GM12878 (cell line): Measurements from ENCODE around the gene ZFP64. TPM values are rescaled to one million over a fixed set of nuclear protein-coding genes. Genes with fewer than 3 reads are reported as not detected.

Experiments
- CREB1 ChIP-seq: IDR thresholded peaks from 2 replicates; pipeline ENCODE4 v1.6.1; 2012; ENCODE audit warnings: low read depth, mild to moderate bottlenecking, inconsistent platforms
- CUX1 ChIP-seq: IDR thresholded peaks from 2 replicates; pipeline ENCODE4 v1.6.1; 2012; ENCODE audit warnings: improper control_type of control experiment, low read depth, low read length; ENCODE audit not compliant: insufficient replicate concordance
- ESRRA ChIP-seq: IDR thresholded peaks from 2 replicates; pipeline ENCODE4 v1.6.1; 2012; ENCODE audit warnings: mild to moderate bottlenecking, low read length, improper control_type of control experiment
- MLLT1 ChIP-seq: fragments of 450-650 bp; IDR thresholded peaks from 2 replicates; pipeline ENCODE4 v1.6.1; 2016; ENCODE audit warnings: mild to moderate bottlenecking
- MTA3 ChIP-seq: IDR thresholded peaks from 2 replicates; pipeline ENCODE4 v1.6.1; 2012; ENCODE audit warnings: low read length, inconsistent platforms, borderline replicate concordance
- NKRF ChIP-seq: fragments of 450-650 bp; conservative IDR thresholded peaks from 2 replicates; pipeline ENCODE4 v1.6.1; 2017; ENCODE audit warnings: mild to moderate bottlenecking, moderate library complexity
- NRF1 ChIP-seq: conservative IDR thresholded peaks from 2 replicates; pipeline ENCODE4 v1.6.1; 2011; ENCODE audit warnings: mild to moderate bottlenecking, low read depth, low read length, improper control_type of control experiment
- RELB ChIP-seq: fragments of 450-650 bp; IDR thresholded peaks from 2 replicates; pipeline ENCODE4 v1.6.1; 2017; ENCODE audit warnings: low read depth, mild to moderate bottlenecking, moderate library complexity
- SIN3A ChIP-seq: IDR thresholded peaks from 2 replicates; pipeline ENCODE4 v1.6.1; 2012; ENCODE audit warnings: low read depth, low read length, improper control_type of control experiment
- SRF ChIP-seq, 2 experiments: IDR thresholded peaks; 2 replicates each; pipeline ENCODE4 v1.6.1; 2011; ENCODE audit warnings: low read depth in 2 of 2, low read length in 2 of 2, mild to moderate bottlenecking in 1 of 2, moderate library complexity in 1 of 2
- ZBED1 ChIP-seq: IDR thresholded peaks from 2 replicates; pipeline ENCODE4 v1.6.1; 2016; ENCODE audit warnings: borderline replicate concordance
- ZBTB40 ChIP-seq: fragments of 450-650 bp; IDR thresholded peaks from 2 replicates; pipeline ENCODE4 v1.6.1; 2016; ENCODE audit warnings: mild to moderate bottlenecking, moderate library complexity, borderline replicate concordance
- ZNF217 ChIP-seq: fragments of 450-650 bp; IDR thresholded peaks from 2 replicates; pipeline ENCODE4 v1.6.1; 2017; ENCODE audit warnings: antibody characterized with exemption, mild to moderate bottlenecking
- ZNF384 ChIP-seq: IDR thresholded peaks from 2 replicates; pipeline ENCODE4 v1.6.1; 2012; ENCODE audit warnings: low read depth, mild to moderate bottlenecking, low read length, improper control_type of control experiment, borderline replicate concordance
- polyA plus RNA-seq, 11 experiments: library from polyadenylated mRNA; depleted of rRNA in 4 of 11; unstranded in 6 of 11; stranded (reverse) in 5 of 11; fragments of >200 nt; fragmentation: Nextera tagmentation in 4 of 11; fragmentation: Illumina TruSeq in 1 of 11; extraction: Ambion mirVana in 4 of 11; extraction: Trizol in 1 of 11; gene quantifications; 1 replicate in 1 of 11; 2 replicates in 10 of 11; pipeline versions ENCODE4 v1.2.1 to v1.2.3, GENCODE V29; 2011 to 2016; ENCODE audit warnings: inconsistent platforms in 2 of 11, missing spikeins in 2 of 11, low read depth in 1 of 11
- total RNA-seq, 4 experiments: library from RNA; depleted of rRNA in 3 of 4; stranded (reverse); fragments of >200 nt in 3 of 4; fragmentation: Illumina TruSeq in 1 of 4; extraction: Trizol in 1 of 4; gene quantifications; 2 replicates each; pipeline versions ENCODE4 v1.2.1 to v1.2.3, GENCODE V29; 2013 to 2021

ZFP64 gene
- total and polyA plus RNA-seq, 10 of the 15 experiments (the other 5 are each of a cell fraction or from before 2014, with no cell fraction given), result 2.3 to 21.8 (median 11.8) TPM

- TF ChIP-seq RELB (no peak), SRF (IDR thresholded peaks at IDR 0.05; ENCODE audit: low read depth in 2 of 2, low read length in 2 of 2) (no peak), CREB1 (no peak), CUX1 (no peak), ZNF384 (no peak), SIN3A (no peak), ESRRA (no peak), NKRF (peak; percentile 60; the same call in 1 of the 2 replicates), ZBED1 (no peak), ZNF217 (peak; percentile 51), NRF1 (no peak), MLLT1 (peak; percentile 27; the same call in 1 of the 2 replicates), MTA3 (no peak), ZBTB40 (no peak; the same call in 1 of the 2 replicates)
Observed at GRCh38 chr20:52191916-52192718, 538 bp upstream of the ZFP64 start (continued).
